DMS53 (cell line): Measurements from ENCODE around the gene CDC42BPB.
"Not testable (repeated sequence)": the region's sequence is repeated elsewhere in the genome, so short reads cannot be mapped to it uniquely, and the experiment has no call there.

Experiments used
- DNase-seq: peaks from one replicate; lab custom pipeline; 2025; lab: John Stamatoyannopoulos, UW

CDC42BPB gene

GRCh38 chr14:102900631-102901571, 156.4 kb downstream of the CDC42BPB start:
- no peak for DNase-seq

GRCh38 chr14:102899516-102899900, 157.8 kb downstream of the CDC42BPB start:
- DNase-seq, result no peak

GRCh38 chr14:102898776-102899515, 158.4 kb downstream of the CDC42BPB start:
- DNase-seq, result no peak

GRCh38 chr14:102898298-102898697, 159.1 kb downstream of the CDC42BPB start:
- no peak for DNase-seq

- DNase-seq, result no peak
Observed at GRCh38 chr14:102897299-102898027, 159.9 kb downstream of the CDC42BPB start.

GRCh38 chr14:102896735-102897134, 160.6 kb downstream of the CDC42BPB start:
- DNase-seq, result not testable (repeated sequence)

GRCh38 chr14:102893452-102893851, 163.9 kb downstream of the CDC42BPB start:
- DNase-seq, result no peak

- no peak for DNase-seq
Observed at GRCh38 chr14:102892651-102893050, 164.7 kb downstream of the CDC42BPB start.

GRCh38 chr14:102891556-102891955, 165.8 kb downstream of the CDC42BPB start:
- no peak for DNase-seq

- DNase-seq, result no peak
Observed at GRCh38 chr14:102891111-102891510, 166.2 kb downstream of the CDC42BPB start.

GRCh38 chr14:102889615-102890014, 167.7 kb downstream of the CDC42BPB start:
- DNase-seq, result no peak

- no peak for DNase-seq
Observed at GRCh38 chr14:102888748-102889147, 168.6 kb downstream of the CDC42BPB start.

- no peak for DNase-seq
Observed at GRCh38 chr14:102885737-102886447, 171.5 kb downstream of the CDC42BPB start.

- no peak for DNase-seq
Observed at GRCh38 chr14:102883554-102883953, 173.8 kb downstream of the CDC42BPB start.

GRCh38 chr14:102883089-102883541, 174.2 kb downstream of the CDC42BPB start:
- DNase-seq, result no peak
